GM03348 (cell line): ENCODE results near the gene TEX48.

ENCODE experiments used
- DNase-seq: peaks from one replicate; pipeline ENCODE4 v3.0.0; 2012; ENCODE audit warnings: low spot score

The TEX48 gene

GRCh38 chr9:114681594-114682332 lies at the start of gene TEX48:
Gene TEX48, minus strand, starts transcription at chr9:114682192. Its CDS starts 10,469 bp downstream, at chr9:114671723.
- peak; percentile 80 for DNase-seq

GRCh38 chr9:114731701-114732100 lies 49.7 kb upstream of the TEX48 start:
- no peak for DNase-seq

GRCh38 chr9:114729706-114730105 lies 47.7 kb upstream of the TEX48 start:
- DNase-seq, result no peak

- DNase-seq, result no peak
Measured at GRCh38 chr9:114725930-114726329, 43.9 kb upstream of the TEX48 start.

- DNase-seq, result no peak
Measured at GRCh38 chr9:114724744-114725143, 42.8 kb upstream of the TEX48 start.

GRCh38 chr9:114723931-114724330 lies 41.9 kb upstream of the TEX48 start:
- DNase-seq, result peak; percentile 31

- DNase-seq, result no peak
Measured at GRCh38 chr9:114722937-114723620, 41.1 kb upstream of the TEX48 start.

- peak; percentile 50 for DNase-seq
Measured at GRCh38 chr9:114722081-114722621, 40.2 kb upstream of the TEX48 start.

- DNase-seq, result no peak
Measured at GRCh38 chr9:114721491-114722079, 39.6 kb upstream of the TEX48 start.

GRCh38 chr9:114720086-114720676 lies 38.2 kb upstream of the TEX48 start:
- no peak for DNase-seq

- DNase-seq, result no peak
Measured at GRCh38 chr9:114719290-114719689, 37.3 kb upstream of the TEX48 start.

- DNase-seq, result no peak
Measured at GRCh38 chr9:114718801-114719221, 36.8 kb upstream of the TEX48 start.

- DNase-seq, result no peak
Measured at GRCh38 chr9:114717908-114718486, 36.0 kb upstream of the TEX48 start.

- no peak for DNase-seq
Measured at GRCh38 chr9:114709636-114710035, 27.6 kb upstream of the TEX48 start.

GRCh38 chr9:114706711-114707110 lies 24.7 kb upstream of the TEX48 start:
- DNase-seq, result no peak

- DNase-seq, result no peak
Measured at GRCh38 chr9:114701988-114702387, 20.0 kb upstream of the TEX48 start.

GRCh38 chr9:114697951-114698351 lies 16.0 kb upstream of the TEX48 start:
- DNase-seq, result no peak

GRCh38 chr9:114696814-114697544 lies 15.0 kb upstream of the TEX48 start:
- DNase-seq, result peak; percentile 42

GRCh38 chr9:114695948-114696347 lies 14.0 kb upstream of the TEX48 start:
- DNase-seq, result no peak

GRCh38 chr9:114694719-114695269 lies 12.8 kb upstream of the TEX48 start:
- DNase-seq, result no peak

- peak; percentile 75 for DNase-seq
Measured at GRCh38 chr9:114694146-114694545, 12.2 kb upstream of the TEX48 start.
